Activated CD8-positive, alpha-beta memory T cell treated with anti-CD3 and anti-CD28 coated beads for 1 hour (primary cell): ENCODE results near the gene FBXL7.

Experiments used
- DNase-seq, 2 donors: peaks; one replicate each; pipeline ENCODE4 v3.0.0-alpha.2; 2020; ENCODE audit warnings: low read depth in 1 of 2; ENCODE audit errors: extremely low read depth in 1 of 2

Gene FBXL7

DNA sequence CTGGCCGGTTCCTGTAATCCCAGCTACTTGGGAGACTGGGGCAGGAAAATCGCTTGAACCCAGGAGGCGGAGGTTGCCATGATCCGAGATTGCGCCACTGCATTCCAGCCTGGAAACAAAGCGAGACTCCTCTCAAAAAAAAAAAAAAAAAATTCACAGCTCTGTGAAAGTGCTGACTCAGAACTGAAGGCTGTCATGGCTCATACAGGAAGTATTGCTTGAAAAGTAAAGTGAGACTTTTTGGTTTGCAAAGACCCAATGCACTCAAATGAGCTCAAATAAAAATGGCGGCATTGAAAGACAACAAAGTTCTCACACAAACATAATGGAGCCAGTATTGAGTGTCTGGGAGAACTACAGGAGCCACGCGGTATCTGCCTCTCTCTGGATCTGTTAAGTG lies 202.1 kb downstream of the FBXL7 start:
- DNase-seq, result no peak

DNA sequence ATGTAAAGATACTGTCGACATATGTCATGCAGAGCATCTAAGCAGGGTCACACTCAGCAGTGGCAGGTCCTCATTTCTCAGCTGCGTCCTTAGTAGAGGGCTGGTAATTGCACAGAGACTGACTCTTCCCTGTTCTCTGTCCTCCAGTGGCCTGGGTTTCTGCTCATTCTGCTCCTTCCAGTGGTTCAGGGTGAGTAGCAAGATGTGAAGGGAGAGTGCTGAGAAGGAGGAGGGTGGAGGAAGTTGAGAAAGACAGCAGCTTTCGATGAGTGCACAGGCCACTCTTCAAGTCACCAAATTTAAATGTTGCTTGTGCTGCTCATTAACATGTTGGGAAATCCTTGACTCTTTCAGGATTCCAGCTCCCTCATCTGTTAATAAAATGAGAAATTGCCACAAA lies 203.9 kb downstream of the FBXL7 start:
- no peak for DNase-seq

DNA sequence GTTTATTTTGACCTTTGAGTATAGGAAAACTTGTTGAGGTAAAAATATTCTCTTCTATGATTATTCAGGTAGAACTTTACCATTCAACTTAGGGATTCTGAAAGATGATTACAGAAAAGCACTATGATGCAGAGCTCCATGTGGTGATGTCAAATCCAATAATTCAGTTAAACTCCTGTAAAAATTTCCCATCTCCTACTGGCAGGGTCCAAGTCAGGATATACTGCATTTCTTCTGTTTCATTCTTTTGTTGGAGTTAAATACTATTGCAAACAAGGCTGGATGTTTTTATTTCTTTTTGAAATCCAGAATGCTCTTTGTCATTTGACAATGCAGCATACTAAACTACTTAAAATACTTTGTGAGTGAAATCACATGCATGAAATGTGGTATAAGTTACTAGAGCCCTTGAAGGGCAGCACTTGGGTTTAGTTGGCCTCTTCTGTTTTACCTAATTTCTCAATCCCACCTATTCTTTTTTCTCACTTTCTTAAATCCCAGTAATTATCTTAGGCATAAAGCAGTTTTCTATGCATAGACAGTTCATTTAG lies 204.5 kb downstream of the FBXL7 start:
- no peak for DNase-seq

DNA sequence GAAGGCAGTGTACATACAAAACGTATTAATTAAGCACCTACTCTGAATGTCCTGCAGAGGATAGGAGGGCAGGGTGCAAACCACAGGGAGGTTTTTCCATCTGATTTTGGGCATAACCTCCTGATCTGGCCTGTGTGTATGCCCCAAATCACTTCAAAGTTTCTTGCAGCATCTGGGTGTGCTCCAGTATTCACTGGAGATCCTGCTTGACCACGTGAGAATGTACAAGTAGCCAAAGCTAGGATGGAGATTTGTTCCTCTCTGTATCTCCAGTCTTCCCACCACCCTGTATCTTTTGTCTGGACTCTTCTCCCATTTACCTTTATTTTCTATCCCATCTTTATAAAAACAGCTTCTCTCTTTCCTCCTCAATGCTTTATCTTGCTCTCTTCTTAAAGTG lies 207.7 kb downstream of the FBXL7 start:
- no peak for DNase-seq

DNA sequence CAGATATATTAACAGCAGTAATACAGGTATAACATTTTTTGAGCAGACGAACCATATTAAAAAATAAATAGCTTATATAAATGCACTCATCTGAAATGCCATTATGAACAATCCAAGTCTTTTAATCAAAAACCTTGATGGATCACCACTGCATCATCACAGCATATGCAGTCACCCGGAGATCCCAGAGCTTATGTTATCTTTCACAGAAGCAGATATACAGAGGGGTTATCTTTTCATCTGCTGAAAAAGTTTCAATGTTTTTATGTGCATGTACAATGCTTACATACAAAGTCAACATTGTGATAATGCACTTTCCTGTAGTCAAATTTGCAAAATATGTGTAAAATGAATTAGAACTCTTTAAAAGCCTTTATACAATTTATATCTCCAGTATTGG lies 211.9 kb downstream of the FBXL7 start:
- no peak for DNase-seq

DNA sequence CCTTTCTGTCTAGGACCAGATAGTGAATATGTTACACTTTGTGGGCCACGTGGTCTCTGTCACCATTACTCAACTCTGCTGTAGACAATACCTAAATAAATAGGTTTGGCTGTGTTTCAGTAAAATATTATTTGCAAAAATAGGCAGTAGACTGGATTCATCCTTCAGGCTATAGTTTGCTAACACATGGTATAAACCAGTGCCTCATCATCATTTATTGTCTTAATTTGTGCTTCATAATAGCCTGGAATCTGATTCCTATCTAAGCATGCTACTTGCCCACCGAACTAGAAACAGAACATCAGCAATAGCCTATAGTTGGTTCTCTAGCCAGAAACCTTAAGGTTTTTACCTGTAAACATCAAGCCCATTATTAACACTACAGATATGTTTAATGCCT lies 215.6 kb downstream of the FBXL7 start:
- DNase-seq, result no peak

DNA sequence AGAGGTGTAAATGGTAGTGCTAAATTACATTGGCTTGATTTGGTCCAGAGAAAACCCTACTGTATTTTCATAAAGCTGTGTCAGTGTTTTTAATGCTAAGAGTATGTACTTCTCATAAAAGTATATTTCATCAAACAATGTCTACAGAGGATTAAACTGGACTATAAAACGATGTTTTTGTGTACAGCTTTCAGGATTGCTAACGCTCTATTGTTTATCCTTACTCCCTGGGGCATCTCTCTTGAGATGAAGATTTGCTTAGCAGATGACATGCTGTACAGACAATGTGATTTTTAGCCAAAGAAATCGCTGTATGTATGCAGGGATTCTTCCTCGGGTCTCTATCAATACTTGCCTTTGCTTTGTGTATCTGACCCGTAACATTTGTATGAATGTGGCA lies 216.0 kb downstream of the FBXL7 start:
- DNase-seq, result no peak

DNA sequence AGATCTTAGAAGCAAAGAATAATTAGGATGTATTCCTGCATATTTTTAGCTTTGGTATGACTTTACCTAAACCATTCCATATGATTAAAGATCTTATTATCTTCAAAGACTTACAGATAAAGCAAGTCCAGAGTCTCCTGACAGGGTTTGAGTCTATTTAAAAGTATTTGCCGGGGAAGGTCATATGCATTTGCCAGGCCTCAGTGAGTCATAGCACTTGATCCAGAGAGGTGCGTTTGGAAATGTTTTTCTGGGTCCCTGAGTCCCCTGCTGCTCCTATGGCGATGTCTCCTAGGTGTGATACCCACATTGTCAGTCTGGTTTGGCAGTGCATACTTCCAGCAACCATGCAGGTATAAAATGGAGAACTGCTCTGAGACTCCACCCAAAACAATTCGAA lies 217.0 kb downstream of the FBXL7 start:
- DNase-seq, result no peak

DNA sequence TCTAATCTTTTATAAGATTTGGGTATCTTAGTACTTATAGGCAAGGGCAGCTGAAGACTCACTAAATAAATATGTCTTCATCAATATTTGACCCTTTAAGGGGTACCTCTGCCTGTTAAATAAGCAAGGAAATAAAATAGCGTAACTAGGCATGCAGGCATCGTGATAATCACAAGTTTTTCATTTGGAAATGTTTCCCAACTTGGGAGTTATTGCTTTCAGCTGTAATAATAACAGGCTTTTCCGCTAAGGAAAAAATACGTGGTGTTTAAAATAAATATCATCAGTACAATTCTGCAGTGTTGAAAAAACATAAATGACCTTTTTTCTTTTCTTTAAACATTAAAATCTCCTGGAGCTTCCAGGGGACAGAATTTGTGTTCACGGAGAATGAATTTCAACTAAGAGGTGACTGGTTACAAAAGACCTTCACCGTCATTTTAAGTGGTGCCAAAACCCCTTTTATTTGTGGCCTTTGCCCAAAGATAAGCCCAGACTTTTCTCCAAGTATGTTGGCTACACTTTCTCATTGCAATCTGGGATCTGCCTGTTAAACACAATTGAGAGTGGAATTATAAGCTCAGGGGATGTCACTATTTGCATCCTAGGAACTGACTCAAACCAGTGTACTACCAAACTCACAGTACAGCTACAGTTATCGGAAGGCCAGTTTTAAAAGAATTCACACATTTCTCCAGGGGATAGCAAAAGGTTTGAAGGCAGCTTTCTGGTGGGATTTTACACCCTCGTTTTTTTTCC lies 218.6 kb downstream of the FBXL7 start:
- DNase-seq, result no peak

DNA sequence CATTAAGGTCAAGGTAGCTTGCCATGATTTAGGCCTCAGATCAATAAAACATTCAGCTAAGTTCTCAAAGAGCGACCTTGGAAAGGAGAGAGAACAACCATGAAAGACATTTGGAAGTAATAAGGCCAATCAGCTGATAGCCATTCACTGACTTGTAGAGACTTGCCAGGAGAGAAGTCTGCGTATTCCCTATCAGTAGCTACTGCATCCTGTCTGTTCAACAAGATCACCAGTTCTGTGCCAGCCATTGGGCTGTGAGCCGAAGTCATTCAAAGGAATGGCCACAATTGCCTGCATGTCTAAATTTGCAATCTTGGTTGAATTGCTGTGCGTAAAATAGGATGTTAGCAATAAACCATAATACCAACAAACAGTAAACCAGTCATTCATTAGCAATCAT lies 219.8 kb downstream of the FBXL7 start:
- no peak for DNase-seq

DNA sequence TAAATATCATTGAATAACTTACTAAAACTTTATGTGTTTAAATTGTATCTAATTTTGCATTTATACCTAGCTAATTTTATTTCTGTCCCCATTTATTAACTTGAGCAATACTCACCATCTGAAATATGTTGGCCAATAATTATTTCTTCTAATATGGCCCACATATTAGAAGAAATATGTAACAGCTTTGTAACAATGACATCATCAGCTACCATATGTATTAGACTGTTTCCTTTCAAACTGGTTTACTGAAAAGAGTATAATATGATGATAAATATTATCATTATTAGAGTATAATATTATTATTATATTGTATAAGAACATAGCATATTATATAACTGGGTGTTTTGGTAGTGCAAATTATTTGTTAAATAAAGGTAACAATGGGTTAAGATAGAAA lies 220.5 kb downstream of the FBXL7 start:
- DNase-seq, result no peak

DNA sequence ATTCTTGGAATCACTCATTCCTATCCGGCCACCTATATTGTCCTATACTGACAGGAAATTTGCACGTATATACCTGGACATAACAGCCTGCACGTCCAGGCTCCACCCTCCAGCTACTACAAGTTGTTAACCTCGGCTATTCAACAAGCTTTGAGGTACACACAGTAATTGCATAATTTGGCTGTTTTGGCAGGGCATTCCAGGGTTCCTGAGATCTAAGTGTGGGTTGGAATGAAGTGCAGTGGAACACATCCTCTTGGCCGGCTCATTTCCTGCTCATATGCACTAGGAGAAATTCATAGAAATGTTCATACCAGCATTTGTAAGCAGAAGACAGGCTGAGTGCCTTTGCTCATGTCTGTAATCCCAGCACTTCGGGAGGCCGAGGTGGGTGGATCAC lies 222.3 kb downstream of the FBXL7 start:
- DNase-seq, result no peak

DNA sequence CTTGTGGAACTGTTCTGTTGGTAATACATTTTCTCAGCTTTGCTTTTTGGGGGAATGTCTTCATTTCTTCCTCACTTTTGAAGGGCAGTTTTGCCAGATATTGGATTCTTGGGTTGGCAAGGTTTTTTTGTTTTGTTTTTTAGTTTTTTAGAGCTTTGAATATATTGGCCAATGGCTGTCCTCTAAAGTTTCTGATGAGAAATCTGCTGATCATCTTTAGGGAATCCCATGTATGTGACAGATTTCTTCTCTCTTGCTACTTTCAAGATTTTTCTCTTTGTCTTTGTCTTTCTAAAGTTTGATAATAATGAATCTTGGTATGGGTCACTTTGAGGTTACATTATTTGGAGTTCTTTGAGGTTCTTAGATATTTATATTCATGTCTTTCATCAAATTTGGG lies 227.4 kb downstream of the FBXL7 start:
- DNase-seq, result no peak

DNA sequence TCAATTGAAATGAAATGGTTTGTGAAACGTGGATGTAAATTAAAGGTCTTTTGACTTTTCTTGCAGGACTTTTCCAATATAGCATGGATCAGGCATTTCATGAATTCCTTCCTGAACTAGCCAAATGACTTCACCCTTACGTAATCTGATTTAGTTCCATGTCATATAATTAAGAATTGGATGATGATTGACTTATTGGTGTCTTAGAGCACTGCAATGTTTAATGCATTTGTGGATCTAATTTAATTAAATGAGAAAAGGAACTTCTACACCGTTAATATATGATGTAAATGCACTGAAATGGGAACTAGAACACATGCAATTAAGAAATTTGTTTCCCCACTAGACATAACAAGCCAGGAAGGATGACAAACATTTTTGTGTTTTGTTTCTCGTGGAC lies 228.8 kb downstream of the FBXL7 start:
- DNase-seq, result no peak

DNA sequence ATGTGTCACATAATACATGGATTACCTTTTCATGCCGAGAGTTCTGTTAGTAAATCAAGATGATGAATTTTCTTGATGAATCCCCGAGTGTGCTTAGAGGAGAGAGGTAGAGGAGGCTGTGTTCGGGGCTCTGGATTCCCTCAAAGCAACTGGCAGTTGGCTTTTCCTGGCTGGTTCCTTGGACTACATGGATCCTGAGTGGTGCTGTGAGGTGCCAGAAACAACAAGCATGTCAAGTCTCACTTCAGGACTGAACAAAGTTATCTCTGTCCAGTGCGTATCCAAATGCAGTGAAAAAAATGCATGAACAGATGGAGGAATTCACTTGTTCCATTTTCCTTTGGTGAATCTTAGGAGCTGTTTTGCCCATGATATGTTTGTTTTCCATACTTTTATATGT lies 231.7 kb downstream of the FBXL7 start:
- DNase-seq, result no peak

DNA sequence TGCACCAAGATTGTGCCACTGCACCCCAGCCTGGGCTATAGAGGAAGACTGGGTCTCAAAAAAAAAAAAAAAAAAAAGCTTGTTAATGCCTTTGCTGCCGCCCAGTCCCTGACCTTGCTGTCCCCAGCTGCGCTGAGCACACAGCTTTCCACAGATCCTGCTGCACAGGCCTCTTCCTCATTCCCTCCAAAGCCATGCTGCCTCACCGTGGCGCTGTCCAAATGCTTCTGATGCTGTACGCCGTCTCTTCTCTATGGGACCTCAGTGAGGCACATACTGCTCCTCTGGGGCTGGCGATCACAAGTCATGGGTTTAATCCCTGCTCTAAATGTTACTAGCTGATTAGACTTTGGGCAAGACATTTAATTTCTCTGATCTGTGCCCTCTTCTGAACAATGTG lies 234.1 kb downstream of the FBXL7 start:
- DNase-seq, result no peak

DNA sequence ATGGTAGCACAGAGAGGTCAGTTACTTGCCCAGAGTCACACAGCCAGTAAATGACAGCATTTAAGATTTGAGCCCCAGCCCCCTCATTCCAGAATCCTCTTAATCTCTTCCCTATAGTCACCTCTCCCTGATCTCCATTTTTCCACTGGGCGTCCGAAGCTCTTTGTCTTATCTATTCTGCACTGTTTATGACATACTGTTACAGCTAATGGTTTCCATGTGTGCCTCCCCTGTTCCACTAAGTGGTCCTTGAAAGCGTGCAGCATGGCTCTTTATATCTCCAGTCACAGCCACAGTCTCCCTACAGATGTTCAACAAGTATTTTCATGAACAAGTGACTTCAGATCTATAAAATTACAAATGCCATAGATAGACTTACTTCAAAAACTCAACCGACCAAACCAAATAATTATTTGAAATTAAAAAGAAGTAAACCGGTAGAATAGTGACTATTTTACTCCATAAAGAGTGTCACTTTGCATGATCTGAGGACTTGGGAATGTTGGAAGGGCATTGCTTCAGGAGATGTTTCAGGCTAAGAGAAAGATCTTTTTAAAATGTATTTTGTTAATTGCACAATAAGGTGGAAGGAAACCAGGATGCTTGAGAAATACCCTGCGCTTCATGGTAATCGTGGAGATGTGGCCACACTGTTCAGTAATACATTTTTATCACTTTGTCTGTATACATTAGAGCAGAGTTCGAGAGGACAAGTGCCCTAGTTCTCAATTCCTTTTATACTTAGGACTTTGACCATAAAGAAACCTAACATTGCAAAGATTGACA lies 237.2 kb downstream of the FBXL7 start:
- no peak for DNase-seq

DNA sequence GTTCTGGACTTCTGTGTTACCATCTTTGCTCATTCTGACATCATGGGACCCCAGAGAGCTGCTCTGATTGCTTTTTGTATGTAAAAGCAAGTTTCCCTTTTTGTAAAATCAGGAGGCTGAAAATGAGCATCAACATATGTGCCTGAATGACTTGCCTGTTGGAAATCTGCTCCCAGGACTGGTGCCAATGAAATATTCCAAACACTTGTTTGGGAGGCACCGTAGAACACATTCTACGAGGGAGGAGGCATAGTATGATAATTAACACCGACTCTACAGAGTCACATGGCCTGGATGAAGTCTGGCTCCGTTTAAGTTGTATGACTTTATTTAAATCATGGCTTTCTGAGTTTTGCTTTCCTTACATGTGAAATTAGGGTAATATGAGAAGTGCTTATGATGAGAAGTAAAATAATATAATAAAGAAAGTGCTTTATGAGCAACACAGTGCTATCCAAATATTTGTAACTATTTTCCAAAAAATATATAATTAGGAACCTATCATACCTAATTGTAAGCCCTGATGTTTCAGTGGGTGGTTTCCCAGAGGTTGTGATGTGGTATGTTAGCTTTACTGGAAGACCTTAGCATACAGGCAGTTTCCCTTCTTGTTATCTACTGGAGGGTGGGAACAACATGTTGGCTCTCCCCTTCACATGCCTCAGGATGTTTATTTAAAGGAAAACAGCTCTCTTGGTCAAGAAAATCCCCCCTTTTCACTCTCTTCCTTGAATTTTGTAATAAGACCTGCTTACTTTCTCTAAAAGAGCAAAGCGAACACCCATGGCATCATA lies 238.1 kb downstream of the FBXL7 start:
- DNase-seq, result no peak

DNA sequence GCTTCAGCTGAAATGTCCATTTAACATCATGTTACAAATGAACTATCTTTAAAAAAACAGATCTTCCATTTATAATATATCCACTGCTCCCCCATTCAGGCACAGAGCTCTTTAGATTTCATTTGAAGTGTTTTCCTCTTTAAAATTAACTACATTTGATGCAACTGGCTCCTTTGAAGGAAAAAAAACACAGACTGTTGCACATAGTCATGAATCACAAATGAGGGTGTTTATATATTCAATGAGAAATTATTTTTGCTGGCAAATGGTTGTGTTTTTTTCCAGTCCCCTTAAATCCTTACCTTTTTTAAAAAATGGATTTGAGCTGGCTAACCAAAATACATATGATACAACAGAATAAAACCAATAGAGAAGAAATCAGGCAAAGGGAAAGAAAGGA lies 240.4 kb downstream of the FBXL7 start:
- DNase-seq, result no peak

DNA sequence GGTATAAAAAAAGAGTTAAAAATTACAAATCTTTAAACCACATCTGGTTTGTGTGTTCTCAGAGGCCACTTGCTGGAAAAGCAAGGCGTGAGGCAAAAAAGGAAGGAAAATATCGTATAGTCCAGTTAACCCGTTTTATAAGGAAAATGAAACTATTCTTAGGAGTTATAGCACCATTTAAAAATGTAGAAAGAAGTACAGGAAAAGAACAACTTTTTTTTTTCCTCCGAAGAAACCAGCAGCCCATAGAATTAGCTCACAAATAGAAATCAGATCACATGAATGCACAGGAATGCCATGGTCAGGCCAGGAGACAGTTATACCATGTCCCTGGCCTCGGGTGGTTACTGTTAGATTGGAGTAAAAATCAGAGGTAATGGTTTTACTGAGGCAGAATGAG lies 241.6 kb downstream of the FBXL7 start:
- DNase-seq, result no peak

DNA sequence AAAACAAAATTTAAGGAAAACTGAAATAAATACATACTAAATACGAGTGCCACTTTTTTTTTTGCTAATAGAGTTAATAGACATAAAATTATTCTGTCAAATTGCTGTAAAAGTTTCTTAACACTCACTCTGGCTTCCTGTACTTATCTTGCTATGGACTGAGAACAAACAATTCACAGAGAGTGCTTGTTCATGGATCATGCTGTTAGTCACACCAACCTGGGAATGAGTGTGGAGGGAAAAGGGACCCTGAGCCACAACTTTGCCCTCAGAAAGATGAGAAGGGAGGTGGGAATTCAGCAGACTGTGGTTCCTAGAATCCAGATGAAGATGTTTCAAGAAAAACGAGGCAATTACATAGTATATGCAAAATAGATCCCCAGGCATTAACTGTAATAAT lies 246.9 kb downstream of the FBXL7 start:
- no peak for DNase-seq

DNA sequence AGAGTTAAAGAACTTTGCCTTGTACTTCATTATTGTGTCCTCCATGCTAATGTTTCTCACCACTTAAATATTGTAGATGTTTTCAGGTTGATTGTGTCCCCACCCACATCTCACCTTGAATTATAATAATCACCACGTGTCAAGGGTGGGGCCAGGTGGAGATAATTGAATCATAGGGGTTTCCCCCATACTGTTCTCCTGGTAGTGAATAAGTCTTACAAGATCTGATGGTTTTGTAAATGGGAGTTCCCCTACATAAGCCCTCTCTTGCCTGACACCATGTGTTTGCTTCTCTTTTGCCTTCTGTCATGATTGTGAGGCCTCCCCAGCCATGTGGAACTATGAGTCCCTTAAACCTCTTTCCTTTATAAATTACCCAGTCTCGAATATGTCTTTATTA lies 248.3 kb downstream of the FBXL7 start:
- no peak for DNase-seq
